HL-60 (cell line): ENCODE measurements around the gene PROS1.
"Not testable (repeated sequence)": the region's sequence is repeated elsewhere in the genome, so short reads cannot be mapped to it uniquely, and the experiment has no call there.

Experiments used
- DNase-seq, 2 experiments: peaks; one replicate each; pipeline ENCODE4 v3.0.0-alpha.2; 2010 to 2020; ENCODE audit warnings: low read depth in 1 of 2, low spot score in 1 of 2
- H3K27ac ChIP-seq: fragments of 250-450 bp; sonication (Bioruptor Pico); replicated peaks from 2 replicates; pipeline ENCODE4 v1.5.1; 2020; ENCODE audit warnings: mild to moderate bottlenecking, moderate library complexity
- H3K27me3 ChIP-seq: fragments of 250-450 bp; sonication (Bioruptor Pico); 2 replicates; pipeline ENCODE4 v1.5.1; 2021; ENCODE audit warnings: mild to moderate bottlenecking, moderate library complexity; ENCODE audit not compliant: insufficient read depth, poor library complexity, severe bottlenecking
- H3K4me3 ChIP-seq: replicated peaks from 2 replicates; pipeline ENCODE4 v1.5.1; 2011; ENCODE audit warnings: mild to moderate bottlenecking, control low read depth, low read length; ENCODE audit not compliant: insufficient read depth
- GABPA ChIP-seq: IDR thresholded peaks from 2 replicates; pipeline ENCODE4 v1.6.1; 2012; ENCODE audit warnings: low read depth
- POLR2AphosphoS5 ChIP-seq: IDR thresholded peaks from 2 replicates; pipeline ENCODE4 v1.6.1; 2012; ENCODE audit warnings: low read depth
- SPI1 ChIP-seq: IDR thresholded peaks from 2 replicates; pipeline ENCODE4 v1.6.1; 2012; ENCODE audit warnings: low read depth, mild to moderate bottlenecking, borderline replicate concordance
- TF ChIP-seq, protein P1 (sequence below): IDR thresholded peaks from one replicate; pipeline ENCODE4 v1.5.1; 2011; ENCODE audit warnings: low read length, control low read depth, inconsistent platforms; ENCODE audit not compliant: insufficient read depth
- TF ChIP-seq, protein P2 (sequence below): IDR thresholded peaks from 2 replicates; pipeline ENCODE4 v1.6.1; 2012; ENCODE audit warnings: low read depth; ENCODE audit not compliant: insufficient replicate concordance

PROS1 gene

GRCh38 chr3:93961489-93961888 is 12.2 kb downstream of the PROS1 start:
- DNase-seq: no peak
- TF ChIP-seq, protein P1, sequence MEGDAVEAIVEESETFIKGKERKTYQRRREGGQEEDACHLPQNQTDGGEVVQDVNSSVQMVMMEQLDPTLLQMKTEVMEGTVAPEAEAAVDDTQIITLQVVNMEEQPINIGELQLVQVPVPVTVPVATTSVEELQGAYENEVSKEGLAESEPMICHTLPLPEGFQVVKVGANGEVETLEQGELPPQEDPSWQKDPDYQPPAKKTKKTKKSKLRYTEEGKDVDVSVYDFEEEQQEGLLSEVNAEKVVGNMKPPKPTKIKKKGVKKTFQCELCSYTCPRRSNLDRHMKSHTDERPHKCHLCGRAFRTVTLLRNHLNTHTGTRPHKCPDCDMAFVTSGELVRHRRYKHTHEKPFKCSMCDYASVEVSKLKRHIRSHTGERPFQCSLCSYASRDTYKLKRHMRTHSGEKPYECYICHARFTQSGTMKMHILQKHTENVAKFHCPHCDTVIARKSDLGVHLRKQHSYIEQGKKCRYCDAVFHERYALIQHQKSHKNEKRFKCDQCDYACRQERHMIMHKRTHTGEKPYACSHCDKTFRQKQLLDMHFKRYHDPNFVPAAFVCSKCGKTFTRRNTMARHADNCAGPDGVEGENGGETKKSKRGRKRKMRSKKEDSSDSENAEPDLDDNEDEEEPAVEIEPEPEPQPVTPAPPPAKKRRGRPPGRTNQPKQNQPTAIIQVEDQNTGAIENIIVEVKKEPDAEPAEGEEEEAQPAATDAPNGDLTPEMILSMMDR: no peak
- TF ChIP-seq POLR2AphosphoS5 (no peak), SPI1 (no peak), GABPA (no peak)
- TF ChIP-seq, protein P2, sequence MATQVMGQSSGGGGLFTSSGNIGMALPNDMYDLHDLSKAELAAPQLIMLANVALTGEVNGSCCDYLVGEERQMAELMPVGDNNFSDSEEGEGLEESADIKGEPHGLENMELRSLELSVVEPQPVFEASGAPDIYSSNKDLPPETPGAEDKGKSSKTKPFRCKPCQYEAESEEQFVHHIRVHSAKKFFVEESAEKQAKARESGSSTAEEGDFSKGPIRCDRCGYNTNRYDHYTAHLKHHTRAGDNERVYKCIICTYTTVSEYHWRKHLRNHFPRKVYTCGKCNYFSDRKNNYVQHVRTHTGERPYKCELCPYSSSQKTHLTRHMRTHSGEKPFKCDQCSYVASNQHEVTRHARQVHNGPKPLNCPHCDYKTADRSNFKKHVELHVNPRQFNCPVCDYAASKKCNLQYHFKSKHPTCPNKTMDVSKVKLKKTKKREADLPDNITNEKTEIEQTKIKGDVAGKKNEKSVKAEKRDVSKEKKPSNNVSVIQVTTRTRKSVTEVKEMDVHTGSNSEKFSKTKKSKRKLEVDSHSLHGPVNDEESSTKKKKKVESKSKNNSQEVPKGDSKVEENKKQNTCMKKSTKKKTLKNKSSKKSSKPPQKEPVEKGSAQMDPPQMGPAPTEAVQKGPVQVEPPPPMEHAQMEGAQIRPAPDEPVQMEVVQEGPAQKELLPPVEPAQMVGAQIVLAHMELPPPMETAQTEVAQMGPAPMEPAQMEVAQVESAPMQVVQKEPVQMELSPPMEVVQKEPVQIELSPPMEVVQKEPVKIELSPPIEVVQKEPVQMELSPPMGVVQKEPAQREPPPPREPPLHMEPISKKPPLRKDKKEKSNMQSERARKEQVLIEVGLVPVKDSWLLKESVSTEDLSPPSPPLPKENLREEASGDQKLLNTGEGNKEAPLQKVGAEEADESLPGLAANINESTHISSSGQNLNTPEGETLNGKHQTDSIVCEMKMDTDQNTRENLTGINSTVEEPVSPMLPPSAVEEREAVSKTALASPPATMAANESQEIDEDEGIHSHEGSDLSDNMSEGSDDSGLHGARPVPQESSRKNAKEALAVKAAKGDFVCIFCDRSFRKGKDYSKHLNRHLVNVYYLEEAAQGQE: no peak
- no peak overlapping the region for H3K27ac ChIP-seq
- H3K4me3 ChIP-seq: no peak overlapping the region
- H3K27me3 ChIP-seq: no peaks in the 10 kb centered on the region

- Histone ChIP-seq H3K27ac (no peak overlapping the region), H3K4me3 (no peak overlapping the region), H3K27me3 (no peaks in the 10 kb centered on the region)
- TF ChIP-seq, protein P1: no peak
- no peak for TF ChIP-seq GABPA
- TF ChIP-seq, protein P2: no peak
- DNase-seq: no peak
Observed at GRCh38 chr3:93961026-93961425, 12.7 kb downstream of the PROS1 start.

DNA sequence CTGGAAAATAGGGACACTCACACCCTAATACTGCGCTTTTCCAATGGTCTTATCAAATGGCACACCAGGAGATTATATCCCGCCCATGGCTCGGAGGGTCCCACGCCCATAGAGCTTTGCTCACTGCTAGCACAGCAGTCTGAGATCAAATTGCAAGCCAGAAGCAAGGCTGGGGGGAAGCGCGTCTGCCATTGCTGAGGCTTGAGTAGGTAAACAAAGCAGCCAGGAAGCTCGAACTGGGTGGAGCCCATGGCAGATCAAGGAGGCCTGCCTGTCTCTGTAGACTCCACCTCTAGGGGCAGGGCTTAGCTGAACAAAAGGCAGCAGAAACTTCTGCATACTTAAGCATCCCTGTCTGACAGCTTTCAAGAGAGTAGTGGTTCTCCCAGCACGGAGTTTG is 23.7 kb downstream of the PROS1 start:
- not testable (repeated sequence) for H3K4me3 ChIP-seq, DNase-seq, H3K27me3 ChIP-seq, H3K27ac ChIP-seq

DNA sequence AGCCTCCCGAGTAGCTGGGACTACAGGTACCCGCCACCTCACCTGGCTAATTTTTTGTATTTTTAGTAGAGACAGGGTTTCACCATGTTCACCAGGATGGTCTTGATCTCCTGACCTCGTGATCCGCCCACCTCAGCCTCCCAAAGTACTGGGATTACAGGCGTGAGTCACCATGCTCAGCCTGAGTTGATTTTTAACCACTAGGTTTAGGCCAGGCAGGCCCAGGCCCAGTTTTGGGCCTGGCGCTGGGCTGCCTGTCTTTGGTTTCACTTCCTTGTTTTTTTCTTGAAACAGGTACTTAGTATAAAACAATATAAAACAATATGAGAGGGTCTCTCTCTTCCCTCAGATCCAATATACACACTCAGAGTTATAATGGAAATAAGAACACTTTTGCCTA is 36.2 kb downstream of the PROS1 start:
- H3K27ac ChIP-seq, DNase-seq, H3K4me3 ChIP-seq, H3K27me3 ChIP-seq: not testable (repeated sequence)

GRCh38 chr3:93936549-93936948 is 37.1 kb downstream of the PROS1 start:
- H3K27ac ChIP-seq: no peak overlapping the region
- H3K4me3 ChIP-seq: no peak overlapping the region
- no peaks in the 10 kb centered on the region for H3K27me3 ChIP-seq
- TF ChIP-seq GABPA (no peak), POLR2AphosphoS5 (no peak), SPI1 (no peak)
- TF ChIP-seq, protein P1: no peak
- TF ChIP-seq, protein P2: no peak
- no peak for DNase-seq
